Measurements from ENCODE around the gene RALGDS.

Gene RALGDS

GRCh38 chr9:133131506-133131905 lies 10.5 kb upstream of the RALGDS start:
- TF ChIP-seq ZFP3 (CRISPR knock-in tag; IDR thresholded peaks at IDR 0.05) (no peak), ZNF565 (CRISPR knock-in tag; conservative IDR thresholded peaks at IDR 0.05; ENCODE audit: low read depth) (no peak), CSRNP3 (CRISPR knock-in tag; IDR thresholded peaks at IDR 0.05) (no peak), POU6F1 (CRISPR knock-in tag; IDR thresholded peaks at IDR 0.05; ENCODE audit: borderline replicate concordance, low read depth) (no peak), RARB (CRISPR knock-in tag; IDR thresholded peaks at IDR 0.05) (no peak), ZNF70 (CRISPR knock-in tag; IDR thresholded peaks at IDR 0.05) (no peak), ESRRG (CRISPR knock-in tag; IDR thresholded peaks at IDR 0.05) (no peak), OSR1 (CRISPR knock-in tag; IDR thresholded peaks at IDR 0.05) (no peak), SNAI2 (CRISPR knock-in tag; IDR thresholded peaks at IDR 0.05) (no peak), ISL1 (CRISPR knock-in tag; IDR thresholded peaks at IDR 0.05) (no peak), TOX (CRISPR knock-in tag; IDR thresholded peaks at IDR 0.05; ENCODE audit: borderline replicate concordance) (no peak), BACH2 (CRISPR knock-in tag; IDR thresholded peaks at IDR 0.05; ENCODE audit: borderline replicate concordance) (no peak), TSHZ2 (CRISPR knock-in tag; IDR thresholded peaks at IDR 0.05) (no peak), TCF4 (CRISPR knock-in tag; IDR thresholded peaks at IDR 0.05; ENCODE audit: borderline replicate concordance) (no peak), CREB5 (CRISPR knock-in tag; IDR thresholded peaks at IDR 0.05; ENCODE audit: low read depth) (no peak), GLIS3 (CRISPR knock-in tag; IDR thresholded peaks at IDR 0.05) (no peak), ZFP30 (CRISPR knock-in tag; IDR thresholded peaks at IDR 0.05) (no peak), PPARA (CRISPR knock-in tag; IDR thresholded peaks at IDR 0.05; ENCODE audit: borderline replicate concordance) (no peak)
- TF ChIP-seq, protein P1, sequence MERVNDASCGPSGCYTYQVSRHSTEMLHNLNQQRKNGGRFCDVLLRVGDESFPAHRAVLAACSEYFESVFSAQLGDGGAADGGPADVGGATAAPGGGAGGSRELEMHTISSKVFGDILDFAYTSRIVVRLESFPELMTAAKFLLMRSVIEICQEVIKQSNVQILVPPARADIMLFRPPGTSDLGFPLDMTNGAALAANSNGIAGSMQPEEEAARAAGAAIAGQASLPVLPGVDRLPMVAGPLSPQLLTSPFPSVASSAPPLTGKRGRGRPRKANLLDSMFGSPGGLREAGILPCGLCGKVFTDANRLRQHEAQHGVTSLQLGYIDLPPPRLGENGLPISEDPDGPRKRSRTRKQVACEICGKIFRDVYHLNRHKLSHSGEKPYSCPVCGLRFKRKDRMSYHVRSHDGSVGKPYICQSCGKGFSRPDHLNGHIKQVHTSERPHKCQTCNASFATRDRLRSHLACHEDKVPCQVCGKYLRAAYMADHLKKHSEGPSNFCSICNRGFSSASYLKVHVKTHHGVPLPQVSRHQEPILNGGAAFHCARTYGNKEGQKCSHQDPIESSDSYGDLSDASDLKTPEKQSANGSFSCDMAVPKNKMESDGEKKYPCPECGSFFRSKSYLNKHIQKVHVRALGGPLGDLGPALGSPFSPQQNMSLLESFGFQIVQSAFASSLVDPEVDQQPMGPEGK (CRISPR knock-in tag; IDR thresholded peaks at IDR 0.05; ENCODE audit: borderline replicate concordance) = no peak
- ATAC-seq = no peak

- ATAC-seq = no peak
- no peak for TF ChIP-seq OSR1 (CRISPR knock-in tag; IDR thresholded peaks at IDR 0.05)
- no peak for TF ChIP-seq SNAI2 (CRISPR knock-in tag; IDR thresholded peaks at IDR 0.05)
- no peak for TF ChIP-seq PPARA (CRISPR knock-in tag; IDR thresholded peaks at IDR 0.05; ENCODE audit: borderline replicate concordance)
- TF ChIP-seq POU6F1 (CRISPR knock-in tag; IDR thresholded peaks at IDR 0.05; ENCODE audit: borderline replicate concordance, low read depth) = no peak
Measured at GRCh38 chr9:133130685-133131244, 9.7 kb upstream of the RALGDS start.
